HG02678 (cell line): ENCODE results near the gene SGCD.
"Not testable (repeated sequence)": the region's sequence is repeated elsewhere in the genome, so short reads cannot be mapped to it uniquely, and the experiment has no call there.

Experiments
- ATAC-seq: cut with Tn5 transposase; IDR thresholded peaks from one replicate; pipeline ENCODE4 v1.9.1; 2021; ENCODE audit warnings: mild to moderate bottlenecking, moderate library complexity; ENCODE audit not compliant: unreplicated experiment

SGCD gene

GRCh38 chr5:156552855-156553358, 225.9 kb downstream of the SGCD start:
- no peak for ATAC-seq

DNA sequence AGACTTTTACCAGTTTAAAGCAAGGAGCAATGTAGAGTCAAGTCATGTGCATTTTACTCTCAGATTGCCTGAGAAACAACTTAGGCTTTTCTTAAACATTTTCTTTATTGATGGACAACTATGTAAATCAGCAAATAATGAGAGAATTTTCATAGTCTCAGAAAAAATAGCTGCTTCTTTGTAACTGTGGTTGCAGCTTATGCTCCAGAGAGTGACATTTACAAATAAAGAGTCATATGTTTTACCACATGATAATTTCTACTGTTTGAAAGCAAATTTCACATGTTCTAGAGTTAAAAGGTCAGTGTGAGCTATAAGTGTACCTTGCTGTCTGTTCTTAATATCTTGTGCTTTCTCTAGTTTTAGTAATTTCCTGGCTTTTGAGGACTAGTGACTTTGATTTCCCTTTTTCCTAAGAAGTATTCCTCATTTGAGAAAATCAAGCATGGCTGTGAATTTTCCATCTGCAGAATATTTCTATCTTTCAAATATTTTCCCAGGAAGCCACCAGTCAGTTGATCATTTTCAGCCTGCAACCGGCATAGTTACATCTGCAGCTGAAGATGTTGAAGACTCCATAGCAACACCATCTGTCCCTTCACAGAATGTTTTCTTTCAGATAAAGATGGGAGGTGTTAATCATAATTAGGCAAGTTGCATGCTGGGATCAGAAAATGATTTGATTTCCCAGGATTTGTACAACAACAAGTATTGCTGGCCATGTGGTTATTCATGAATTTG, 229.9 kb downstream of the SGCD start:
- ATAC-seq, result no peak

DNA sequence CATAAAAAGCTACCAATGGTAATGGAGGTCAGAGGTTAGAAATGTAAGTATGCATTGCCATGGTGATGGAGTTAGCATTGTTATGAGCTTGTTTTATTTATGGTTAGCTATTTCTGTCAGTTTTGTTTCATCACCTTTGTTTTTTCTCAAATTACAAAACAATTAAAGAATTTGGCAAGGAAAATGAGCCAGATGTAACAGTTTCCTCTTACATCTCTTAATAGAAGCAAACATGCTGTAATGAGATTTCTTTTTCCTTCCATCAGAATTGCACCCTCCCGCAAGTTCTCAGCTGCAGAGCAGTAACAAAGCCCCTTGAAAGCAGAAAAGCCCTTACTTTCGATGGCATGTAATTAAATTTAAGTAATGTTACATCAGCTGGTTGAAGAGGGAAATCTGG, 233.0 kb downstream of the SGCD start:
- ATAC-seq, result no peak

DNA sequence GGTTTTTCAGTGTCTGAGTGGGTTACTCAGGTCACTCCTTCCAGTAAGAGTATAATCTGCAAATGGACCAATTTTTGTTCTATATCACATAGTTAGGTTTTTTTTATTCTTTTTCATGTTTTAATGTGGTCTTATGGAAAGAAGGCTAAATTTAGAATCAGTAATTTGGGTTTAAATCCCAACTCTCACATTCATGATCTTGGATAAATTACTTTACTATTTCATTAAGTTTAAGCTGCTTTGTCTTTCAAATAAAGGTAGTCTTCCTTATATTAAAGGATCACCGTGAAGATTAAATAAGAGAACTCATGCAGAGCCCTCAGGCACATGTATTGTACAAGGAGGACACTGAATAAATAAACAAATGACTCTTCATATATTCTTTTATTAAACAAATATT, 234.7 kb downstream of the SGCD start:
- ATAC-seq, result no peak

DNA sequence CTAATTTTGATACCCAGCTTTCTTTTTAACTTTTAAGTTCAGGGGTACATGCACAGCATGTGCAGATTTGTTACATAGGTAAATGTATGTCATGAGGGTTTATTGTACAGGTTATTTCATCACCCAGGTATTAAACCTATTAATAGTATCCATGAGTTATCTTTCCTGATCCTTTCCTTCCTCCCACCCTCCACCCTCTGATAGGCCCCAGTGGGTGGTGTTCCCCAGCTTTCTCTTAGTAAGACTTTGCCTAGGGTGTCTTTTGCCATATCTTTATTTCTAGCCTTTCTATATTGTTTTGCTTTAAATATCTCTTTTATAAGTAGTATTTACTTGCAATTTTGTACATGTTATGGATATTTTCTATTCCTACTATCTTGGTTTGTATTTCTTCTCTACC, 243.7 kb downstream of the SGCD start:
- no peak for ATAC-seq

DNA sequence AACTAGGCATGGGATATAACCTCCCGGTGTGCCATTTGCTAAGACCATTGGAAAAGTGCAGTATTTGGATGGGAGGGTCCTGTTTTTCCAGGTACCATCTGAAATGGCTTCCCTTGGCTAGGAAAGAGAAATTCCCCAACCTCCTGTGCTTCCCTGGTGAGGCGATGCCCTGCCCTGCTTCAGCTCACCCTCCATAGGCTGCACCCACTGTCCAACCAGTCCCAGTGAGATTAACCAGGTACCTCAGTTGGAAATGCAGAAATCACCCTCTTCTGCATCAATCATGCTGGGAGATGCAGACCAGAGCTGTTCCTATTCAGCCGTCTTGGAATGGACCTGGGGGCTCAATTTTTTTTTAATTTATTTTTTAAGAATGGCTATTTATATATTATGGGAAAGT, 254.8 kb downstream of the SGCD start:
- no peak for ATAC-seq

DNA sequence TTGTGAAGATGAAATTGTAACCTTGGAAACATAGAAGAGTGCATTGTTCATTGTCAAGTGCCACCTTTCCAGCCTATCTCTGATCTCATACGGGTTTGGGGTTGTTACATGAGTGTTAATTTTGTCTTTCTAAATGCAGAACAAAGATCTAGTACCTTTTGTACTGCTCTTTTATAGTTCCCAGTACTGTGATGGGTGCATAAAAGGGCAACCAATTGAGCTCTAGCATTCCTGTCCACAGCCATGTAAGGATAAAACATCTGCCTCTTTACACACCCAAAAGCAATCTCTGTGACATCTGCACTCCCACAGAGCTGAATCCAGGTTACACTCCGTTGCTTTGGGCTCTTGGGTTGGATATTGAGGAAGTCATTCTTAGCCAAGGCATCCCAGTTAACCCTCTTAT, 255.2 kb downstream of the SGCD start:
- no peak for ATAC-seq

- no peak for ATAC-seq
Measured at GRCh38 chr5:156584871-156585270, 257.9 kb downstream of the SGCD start.

GRCh38 chr5:156585999-156586398, 259.0 kb downstream of the SGCD start:
- no peak for ATAC-seq

GRCh38 chr5:156587012-156587411, 260.0 kb downstream of the SGCD start:
- no peak for ATAC-seq

DNA sequence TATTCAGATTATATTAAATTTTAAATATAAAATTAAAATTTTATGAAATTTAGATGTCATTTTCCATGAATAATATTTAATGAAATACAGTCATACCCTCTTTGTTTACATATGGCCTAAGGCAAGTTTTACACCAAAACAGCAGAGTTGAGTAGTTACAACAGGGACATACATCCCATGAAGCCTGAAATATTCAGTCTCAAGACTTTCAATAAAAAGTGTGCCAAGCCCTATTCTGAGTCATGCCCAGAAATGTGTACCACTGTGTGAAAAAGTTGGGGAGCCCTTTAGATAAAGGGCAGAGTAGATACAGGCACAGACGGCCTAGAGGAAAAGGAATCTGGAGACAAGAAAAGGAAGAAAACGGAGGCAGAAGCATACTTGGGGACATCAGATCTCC, 261.3 kb downstream of the SGCD start:
- no peak for ATAC-seq

DNA sequence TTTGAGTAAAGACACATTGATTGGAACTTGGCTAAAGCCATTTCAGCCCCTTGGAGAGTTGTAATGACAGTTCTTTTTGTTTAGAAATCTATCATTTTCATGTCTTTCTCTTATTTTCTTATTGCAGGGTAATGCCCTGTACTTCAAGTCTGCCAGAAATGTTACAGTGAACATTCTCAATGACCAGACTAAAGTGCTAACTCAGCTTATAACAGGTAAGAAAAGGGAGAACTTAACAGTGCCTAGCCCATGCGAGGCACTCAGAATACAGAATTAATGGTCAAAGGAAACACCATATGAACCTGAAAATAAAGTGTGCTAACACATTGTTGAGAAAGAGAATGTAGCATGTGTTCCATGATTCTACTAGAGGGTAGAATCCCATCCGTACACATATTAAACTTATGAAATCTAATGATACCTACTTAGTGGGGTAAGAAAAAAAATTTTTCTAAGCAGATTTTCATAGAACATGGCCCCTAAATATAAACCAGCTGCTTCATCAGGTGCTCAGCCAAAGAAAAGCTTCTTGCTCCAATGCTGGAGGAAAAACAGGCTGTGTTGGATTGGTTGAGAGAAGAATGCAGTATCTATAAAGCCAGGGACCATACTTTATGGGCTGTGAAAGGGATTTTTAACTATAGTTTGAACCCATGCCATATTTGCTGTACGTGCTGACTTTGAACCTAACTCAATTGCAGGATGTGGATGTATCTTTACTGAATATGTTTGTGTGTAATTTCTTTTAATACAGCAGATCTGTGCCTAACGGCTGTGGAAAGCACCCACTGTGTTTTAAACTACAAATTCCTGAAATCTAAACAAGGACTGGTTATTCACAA, 262.4 kb downstream of the SGCD start:
- ATAC-seq, result no peak

DNA sequence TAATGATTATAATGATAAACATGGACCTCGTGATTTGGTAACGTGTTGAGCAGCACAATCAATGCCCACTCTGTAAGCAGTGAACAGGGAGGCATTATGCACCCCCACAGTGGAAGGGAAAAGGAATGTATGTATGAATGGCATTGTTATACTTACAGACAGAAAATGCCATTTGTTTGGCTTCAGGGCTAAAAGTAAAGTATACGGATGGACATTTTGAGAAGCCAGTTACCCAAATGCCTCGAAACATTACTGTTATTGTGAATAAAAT, 262.9 kb downstream of the SGCD start:
- ATAC-seq, result no peak

GRCh38 chr5:156590978-156591377, 264.0 kb downstream of the SGCD start:
- ATAC-seq, result no peak

- no peak for ATAC-seq
Measured at GRCh38 chr5:156591631-156592030, 264.7 kb downstream of the SGCD start.

- ATAC-seq, result no peak
Measured at GRCh38 chr5:156593546-156593945, 266.6 kb downstream of the SGCD start.

DNA sequence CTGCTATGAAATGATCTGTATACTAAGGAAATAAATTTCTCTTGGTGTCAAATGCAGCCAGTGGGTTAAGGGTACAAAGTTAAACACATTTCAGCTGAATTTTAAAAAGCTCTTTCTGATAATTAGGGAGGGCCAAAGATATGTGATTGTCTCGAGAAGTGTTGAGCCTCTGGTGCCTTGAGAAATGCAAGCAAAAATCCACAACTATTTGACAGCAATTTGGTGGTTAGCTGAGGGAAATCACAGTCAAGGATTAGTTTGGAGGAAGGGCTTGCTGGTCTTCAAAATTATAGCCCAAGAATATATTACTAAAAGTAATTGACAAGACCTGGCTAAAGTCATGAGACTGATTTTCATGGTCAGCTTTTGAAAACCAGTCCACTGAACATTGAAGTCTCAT, 267.4 kb downstream of the SGCD start:
- no peak for ATAC-seq

GRCh38 chr5:156595132-156595787, 268.3 kb downstream of the SGCD start:
- no peak for ATAC-seq

DNA sequence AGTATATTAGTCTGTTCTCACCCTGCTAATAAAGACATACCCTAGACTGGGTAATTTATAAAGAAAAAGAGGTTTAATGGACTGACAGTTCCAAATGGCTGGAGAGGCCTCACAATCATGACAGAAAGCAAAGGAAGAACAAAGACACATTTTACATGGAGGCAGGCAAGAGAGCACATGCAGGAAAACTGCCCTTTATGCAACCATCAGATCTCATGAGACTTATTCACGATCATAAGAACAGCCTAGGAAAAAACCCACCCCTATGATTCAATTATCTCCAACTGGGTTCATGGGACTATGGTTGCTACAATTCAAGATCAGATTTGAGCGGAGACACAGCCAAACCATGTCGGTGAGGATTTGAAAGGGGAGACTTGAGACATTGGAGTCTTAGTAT, 270.3 kb downstream of the SGCD start:
- ATAC-seq, result no peak

DNA sequence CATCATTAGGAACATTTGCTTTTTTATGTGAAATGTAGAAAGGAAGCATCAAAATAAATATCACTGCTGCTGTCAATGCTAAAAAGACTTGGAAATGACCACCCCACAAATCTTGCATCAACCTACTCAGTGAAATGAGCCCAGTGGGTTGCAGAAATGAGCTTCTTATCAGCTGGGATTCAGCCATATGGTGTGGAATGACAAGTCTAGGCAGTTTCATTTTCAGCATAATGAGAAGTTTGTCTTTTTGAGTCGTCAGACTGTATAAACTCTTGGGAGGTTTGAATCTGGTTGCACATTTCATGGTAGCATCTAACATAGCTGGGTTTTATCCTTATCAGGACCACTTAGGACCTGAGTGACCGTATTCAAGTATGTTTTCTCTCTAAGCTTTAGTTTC, 272.0 kb downstream of the SGCD start:
- ATAC-seq, result no peak

DNA sequence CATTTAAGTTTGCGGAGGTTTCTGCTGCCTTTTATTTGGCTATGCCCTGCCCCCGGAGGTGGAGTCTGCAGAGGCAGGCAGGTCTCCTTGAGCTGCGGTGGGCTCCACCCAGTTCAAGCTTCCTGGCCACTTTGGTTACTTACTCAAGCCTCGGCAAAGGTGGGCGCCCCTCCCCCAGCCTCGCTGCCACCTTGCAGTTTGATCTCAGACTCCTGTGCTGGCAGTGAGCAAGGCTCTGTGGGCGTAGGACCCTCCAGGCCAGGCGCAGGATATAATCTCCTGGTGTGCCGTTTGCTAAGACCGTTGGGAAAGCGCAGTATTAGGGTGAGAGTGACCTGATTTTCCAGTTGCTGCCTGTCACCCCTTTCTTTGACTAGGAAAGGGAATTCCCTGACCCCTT, 283.6 kb downstream of the SGCD start:
- ATAC-seq, result not testable (repeated sequence)

- ATAC-seq, result no peak
Measured at GRCh38 chr5:156615901-156616300, 288.9 kb downstream of the SGCD start.
